HG02763 (cell line): ENCODE data around the gene TEX52.
"Not testable (repeated sequence)": the region's sequence is repeated elsewhere in the genome, so short reads cannot be mapped to it uniquely, and the experiment has no call there.

ENCODE experiments used
- ATAC-seq: cut with Tn5 transposase; IDR thresholded peaks from one replicate; pipeline ENCODE4 v1.9.1; 2021; ENCODE audit warnings: mild to moderate bottlenecking, moderate library complexity; ENCODE audit not compliant: unreplicated experiment

The TEX52 gene

DNA sequence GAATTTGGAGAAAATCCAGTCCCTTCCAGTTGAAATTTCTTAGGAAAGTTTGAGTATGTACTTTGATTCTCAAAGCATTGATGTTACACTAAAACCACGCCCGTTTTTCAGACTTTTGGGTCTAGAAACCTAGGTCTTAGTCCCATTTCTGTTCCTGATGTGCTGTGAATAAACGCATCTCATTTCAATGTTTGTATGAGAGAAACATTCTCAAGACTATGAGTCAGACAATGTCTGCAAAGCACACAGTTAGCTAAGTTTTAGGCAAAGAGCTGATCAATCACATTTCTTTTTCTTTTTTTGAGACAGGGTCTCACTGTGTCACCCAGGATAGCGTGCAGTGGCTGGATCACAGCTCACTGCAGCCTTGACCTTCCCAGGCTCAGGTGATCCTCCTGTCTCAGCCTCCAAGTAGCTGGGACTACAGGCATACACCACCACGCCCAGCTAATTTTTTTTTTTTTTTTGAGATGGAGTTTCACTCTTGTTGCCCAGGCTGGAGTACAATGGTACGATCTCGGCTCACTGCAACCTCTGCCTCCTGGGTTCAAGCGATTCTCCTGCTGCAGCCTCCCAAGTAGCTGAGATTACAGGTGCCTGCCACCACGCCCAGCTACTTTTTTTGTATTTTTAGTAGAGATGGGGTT, 12.3 kb upstream of the TEX52 start:
- ATAC-seq, result not testable (repeated sequence)

DNA sequence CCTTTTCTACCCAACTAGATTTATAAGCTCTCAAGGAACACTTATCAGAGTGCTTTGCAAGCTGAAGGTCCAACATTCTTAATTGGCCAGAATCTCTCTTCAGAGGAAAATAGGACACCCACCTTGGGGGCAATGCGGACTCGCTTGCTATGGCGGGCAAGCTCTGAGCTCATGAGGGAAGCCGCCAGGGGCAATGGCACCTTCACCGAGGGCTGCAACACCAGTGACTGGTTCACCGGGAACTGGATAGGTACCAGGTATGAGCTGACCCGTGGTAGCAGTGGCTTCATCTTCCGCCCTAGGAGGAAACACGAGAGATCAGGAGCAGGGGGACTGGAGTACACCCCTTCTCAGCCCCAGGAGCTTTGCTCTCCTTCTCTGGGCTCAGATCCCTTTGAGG, 7.4 kb upstream of the TEX52 start:
- ATAC-seq, result no peak

DNA sequence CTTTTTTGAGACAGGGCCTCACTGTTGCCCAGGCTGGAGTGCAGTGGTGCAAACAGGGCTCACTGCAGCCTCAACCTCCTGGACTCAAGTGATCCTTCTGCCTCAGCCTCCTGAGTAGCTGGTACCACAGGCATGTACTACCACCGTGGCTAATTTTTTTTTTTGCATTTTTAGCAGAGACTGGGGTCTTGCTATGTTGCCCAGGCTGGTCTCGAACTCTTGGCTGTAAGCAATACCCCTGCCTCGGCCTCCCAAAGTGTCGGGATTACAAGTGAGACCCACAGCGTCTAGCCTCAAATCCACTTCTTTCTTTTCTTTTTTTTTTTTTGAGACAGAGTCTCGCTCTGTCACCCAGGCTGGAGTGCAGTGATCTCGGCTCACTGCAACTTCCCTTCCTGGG, 6.6 kb upstream of the TEX52 start:
- not testable (repeated sequence) for ATAC-seq

DNA sequence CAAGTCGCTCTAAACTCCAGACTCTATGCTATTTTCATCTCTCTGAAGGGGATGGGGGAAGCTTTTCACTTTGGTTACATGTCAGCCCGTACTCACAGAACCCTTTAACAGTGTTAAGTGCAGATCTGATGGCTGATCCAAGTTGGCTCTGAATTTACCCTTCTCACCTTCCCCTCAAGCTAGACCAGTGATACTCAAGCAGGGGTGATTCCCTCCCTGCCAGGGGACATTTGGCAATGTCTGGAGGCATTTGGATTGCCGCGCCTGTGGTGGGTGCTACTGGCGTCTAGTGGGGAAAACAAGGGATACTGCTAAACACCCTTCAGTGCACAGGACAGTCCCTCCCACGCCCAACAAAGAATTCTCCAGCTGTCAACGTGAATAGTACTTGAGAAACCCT, 6.0 kb upstream of the TEX52 start:
- no peak for ATAC-seq

DNA sequence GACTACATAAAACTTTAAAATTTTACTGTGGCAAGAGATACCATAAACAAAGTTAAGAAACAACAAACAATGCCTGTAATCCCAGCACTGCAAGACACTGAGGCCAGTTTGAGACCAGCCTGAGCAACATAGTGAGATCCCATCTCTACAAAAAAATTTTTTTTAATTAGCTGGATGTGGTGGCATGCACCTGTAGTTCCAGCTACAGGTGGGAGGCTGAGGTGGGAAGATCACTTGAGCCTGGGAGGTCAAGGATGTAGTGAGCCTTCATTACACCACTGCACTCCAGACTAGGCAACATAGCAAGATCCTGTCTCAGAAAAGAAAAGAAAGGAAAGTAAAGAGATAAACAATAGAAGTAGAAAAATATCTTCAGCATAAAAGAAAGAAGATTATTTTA, 3.3 kb upstream of the TEX52 start:
- no peak for ATAC-seq

DNA sequence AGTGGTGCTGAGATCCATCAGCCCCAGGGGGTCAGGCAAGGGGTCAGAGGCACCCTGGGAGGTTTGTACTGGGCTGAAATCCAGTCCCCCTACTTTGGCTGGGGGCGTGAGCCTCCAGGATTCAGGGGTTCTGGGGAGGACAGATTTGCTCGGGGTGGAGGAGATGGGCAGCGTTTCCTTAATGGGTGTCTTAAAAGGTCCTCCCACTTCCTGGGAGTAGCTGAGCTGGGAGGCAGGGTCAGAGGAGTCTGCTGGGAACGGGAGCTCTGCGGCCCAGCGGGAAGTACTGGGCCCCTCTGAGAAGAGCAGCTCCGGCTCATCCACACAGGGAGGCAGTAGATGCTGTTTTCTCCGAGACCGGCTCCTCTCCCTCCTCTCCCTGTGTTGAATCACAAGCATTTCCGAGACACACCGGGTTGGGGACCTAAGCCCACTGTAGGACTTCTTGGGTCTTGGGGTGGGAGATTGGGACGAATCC, 2.1 kb upstream of the TEX52 start:
- no peak for ATAC-seq

DNA sequence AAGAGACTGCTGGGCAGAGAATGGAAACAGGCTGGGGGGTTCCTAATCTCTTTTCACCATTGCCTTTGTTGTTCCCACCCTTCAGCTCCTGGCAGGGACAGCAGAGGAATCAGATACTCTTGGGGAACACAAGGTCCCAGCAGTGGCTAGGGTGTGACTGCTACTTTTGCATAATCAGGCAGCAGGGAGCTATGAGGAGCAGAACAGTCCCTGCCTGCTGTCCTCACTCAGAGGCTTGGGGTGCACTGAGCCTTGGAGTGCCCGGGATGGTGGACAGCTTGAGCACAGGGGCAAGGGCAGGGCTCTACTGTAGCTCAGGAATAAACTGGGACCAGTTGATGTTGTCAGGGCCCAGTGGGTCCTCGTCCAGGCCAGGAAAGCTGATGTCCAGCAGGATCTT, 1.5 kb upstream of the TEX52 start:
- ATAC-seq, result no peak

DNA sequence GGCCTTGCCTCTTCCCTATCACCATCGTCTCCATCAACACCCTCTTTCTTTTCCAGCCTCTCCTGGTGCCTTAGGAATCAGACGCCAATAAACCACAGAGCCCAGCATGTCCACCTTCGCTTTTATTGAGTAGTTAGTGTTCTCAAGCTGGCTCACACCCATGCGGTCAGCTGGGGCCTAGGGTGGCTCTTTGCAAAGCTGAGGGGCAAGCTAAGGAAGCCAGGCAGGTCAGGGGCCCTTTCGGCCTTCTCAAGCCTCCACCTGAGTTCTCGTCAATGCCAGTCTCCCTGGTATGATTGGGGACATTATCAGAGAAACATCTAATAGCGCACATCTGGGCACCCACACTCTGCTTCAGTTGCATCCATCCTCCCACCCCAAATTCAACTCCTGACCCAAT, 737 bp upstream of the TEX52 start:
- ATAC-seq, result no peak

DNA sequence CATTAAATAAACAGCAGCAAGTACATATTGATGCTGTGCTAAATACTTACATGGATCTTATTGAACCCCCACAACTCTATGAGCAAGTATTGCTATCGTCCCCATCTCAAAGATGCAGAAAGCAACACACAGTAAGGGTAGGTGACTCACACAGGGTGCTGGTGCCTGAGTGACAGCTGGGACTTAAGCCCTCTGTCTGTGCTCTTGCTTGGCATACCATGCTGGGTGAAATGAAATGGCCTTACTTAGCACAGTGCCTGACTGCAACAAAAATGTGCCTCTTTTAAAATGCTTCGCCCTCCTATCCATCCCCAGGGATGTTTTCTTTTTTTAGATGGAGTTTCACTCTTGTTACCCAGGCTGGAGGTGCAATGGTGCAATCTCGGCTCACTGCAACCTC, 788 bp downstream of the TEX52 start:
- ATAC-seq, result no peak

DNA sequence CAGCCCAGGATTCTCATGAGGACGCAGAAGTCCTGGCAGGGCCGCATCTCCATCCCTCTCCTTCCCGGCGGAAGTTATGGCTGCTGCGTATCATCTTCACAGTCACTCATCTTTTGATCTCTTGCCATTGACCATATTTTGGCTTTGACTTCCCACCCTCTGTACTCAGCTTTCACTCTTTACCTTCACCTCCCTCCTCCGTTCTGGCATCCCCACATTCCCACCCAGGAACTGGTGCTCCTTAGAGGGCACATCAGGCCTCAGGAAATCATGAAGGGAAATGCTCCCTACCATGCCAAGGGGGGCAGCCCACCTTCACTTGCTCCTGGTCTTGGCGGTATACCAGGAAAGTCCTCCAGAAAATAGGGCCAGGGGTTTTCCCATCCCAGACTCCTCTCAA, 1.3 kb downstream of the TEX52 start:
- no peak for ATAC-seq

DNA sequence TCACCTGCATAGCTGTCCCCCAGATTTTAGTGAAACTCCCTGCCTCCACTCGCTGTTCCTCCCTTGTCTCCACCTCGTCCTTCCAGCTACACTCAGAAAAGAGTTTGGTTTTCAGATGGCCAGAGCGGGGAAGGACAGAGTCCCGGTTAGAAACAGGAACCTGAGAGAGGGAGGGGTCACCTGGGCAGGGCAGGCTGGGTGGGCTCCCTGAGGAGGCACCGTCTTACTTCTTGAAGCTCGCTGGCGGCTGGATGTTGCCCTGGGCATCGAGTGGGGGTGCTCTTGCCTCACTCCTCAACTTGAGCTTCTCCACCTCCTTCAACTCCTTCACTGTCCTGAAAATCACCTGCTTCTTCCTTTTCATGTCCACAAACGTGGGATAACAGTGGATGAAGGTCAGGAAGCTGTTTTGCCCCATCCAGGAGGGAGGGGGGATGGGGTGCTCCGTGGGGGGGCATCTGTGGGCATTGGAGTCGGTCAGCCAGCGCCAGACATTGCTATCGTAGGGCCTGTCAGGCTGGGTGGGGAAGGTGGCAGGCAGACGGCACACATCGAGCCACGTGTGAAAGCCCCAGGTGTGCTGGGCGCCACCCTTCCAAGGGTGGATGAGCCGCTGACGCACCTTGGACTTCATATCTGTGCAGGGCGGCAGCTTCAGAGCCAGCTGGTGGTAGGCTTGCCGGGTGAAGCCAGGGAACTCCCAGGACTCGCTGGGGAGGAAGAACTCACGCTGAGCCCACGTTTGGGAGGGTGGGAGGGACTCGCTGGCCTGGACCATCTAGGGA, 2.0 kb downstream of the TEX52 start:
- ATAC-seq, result no peak

DNA sequence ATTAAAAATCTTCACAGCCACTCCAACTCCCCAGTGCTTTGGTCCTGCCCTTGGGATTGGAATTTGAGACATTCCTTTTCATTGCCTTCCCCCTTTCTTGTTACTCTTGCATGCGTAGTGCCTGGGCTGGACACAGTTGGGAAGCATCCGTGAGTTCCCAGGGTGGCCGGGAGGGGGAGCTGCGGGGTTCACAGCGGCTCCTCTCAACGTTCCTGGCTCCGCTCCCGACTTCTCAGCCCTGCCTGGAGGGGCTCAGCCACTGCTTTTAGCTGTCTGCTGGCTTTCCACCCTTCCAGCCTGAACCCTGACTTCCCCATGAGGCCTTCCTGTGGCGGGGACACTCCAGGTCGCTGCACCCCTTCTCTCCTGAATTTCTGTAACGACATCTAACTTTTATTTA, 3.2 kb downstream of the TEX52 start:
- no peak for ATAC-seq

DNA sequence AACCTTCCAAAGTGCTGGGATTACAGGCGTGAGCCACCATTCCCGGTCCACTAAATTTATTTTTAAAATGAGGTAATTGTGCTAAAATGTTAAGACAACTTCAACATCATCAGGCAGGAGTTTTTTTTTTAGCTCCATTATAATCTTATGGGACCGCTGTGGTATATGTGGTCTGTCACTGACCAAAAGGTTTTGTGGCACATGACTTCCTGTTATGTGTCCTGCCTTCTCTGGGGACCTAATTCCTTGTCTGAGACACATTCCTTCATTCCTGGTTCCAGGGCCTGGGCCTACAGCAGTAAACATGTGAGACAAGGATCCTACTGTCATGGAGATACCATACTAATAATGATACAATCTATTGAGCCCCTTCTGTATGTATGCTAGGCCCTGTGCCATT, 4.9 kb downstream of the TEX52 start:
- ATAC-seq, result no peak

DNA sequence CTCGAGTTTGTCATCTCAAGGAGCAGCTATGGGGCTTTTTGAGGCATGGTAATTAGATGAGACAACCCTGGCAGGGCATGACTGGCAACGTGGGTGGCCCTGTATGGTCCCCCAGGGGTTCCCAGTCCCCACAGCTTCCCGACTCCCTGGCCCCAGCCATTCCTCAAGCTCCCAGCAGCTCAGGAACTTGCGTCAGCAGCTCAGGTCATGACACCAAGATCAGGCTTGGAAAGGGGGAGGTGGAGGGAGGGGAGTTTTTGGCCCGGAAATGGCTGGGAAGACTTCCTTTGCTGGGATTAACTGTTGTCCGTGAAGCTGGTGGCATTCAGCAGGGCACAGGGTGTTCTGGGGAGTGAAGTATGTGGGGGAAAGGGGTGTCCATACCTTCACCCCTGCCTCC, 11.6 kb downstream of the TEX52 start:
- no peak for ATAC-seq

DNA sequence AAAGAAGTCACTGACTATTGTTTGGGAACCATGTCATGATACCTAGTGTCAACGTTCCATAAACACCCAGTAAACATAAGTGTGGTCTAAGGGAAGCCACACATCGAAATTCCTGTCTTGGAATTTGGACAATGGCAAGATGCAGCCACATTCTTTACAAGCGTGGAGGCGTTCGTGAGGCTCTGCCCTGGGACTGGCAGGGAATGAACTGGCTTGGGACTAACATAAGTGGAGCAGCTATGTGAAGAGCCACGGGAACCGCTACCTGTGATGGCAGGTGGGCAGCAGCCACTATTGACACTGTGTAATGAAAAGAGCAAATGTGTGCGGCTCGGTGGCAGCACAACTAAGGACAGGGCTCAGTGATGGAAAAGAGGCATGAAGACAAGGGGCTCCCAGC, 12.1 kb downstream of the TEX52 start:
- ATAC-seq, result no peak

DNA sequence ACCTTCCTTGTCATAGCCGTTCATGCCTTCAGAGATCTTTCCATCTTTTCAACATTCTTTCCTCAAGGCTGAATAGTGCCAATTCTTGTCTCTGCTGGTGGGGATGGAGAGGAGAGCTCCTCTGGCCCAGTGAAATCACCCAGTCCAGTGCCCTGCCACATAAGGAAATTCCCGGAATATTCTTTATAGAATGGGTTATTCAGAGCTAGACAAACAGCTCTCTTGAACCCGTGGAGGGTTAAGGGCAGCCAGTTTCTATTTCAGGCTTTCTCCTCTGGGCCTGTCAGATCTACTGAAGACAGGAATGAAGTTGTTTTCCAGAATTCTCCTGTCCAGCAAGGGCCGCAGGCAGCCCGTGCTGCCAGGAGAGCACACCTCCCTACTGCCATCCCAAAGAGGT, 13.9 kb downstream of the TEX52 start:
- no peak for ATAC-seq

DNA sequence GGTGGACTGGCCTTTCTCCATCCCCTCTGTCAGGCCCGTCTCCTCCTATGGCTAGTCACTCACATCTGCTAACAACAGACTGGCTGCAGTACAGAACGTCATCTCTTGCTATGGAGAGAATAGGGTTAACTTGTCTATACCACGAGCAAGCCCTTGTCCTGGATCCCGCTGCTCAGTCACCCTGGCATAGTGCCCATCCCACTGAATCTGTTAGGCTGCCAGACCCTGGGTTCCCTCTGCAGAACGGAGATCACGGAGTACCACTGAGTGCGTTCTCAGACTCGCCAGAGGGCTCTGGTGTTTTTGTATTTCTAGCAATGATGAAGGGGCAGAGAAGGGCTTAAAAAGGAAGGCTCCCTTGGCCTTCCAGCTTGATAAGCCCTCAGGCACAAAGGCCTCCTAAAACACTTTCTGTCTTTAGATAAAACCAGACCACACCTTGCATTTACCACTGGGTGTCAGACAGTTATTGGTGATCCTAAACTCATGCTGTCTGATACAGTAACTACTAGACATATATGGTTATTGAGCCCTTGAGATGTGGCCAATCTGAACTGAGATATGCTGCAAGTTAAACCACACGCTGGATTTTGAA, 15.7 kb downstream of the TEX52 start:
- no peak for ATAC-seq

DNA sequence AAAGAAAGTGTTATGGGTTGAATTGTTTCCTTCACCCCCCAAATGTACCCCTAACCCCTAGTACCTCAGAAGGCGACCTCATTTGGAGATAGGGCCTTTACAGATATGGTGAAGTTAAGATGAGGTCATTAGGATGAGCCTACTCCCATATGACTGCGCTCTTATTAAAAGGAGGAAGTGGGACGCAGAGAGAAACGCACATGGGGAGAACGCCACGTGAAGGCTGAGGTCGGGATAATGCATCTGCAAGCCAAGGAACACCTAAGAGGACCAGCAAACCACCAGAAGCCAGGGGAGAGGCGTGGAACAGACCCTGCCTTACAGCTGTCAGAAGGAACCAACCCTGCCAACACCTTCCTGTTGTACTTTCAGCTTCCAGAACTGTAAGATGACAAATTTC, 20.3 kb downstream of the TEX52 start:
- no peak for ATAC-seq

DNA sequence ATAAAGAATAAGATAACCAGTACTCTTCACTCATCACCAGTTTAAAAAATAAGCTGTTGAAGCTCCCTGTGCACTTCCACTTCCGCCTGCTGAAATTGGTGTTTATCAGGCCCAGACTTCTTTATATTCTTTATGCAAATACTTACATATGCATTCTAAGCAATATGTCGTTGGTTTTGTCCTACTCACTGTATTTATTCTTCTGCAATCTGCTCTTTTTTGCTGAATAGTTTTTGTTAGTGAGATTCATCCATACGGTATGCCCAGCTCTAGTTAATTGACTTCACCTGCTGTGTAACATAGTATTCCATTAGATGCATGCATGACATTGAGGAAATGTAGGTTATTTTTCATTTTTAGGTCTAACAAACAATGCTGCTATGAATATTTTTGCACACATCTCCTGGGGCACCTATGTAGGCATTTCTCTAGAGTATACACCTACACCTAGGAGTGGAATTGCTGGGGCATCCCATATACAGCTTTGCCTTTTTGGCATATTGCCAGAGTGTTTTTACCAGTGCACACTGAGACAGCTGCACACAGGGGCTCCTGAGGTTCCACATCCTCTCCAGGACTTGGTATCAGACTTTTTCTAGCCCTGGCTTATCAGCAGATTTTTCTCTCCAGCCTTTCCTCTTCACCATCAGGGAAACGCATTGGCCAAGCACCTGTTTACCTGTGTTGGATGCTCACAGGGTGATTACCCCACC, 21.0 kb downstream of the TEX52 start:
- ATAC-seq, result no peak

DNA sequence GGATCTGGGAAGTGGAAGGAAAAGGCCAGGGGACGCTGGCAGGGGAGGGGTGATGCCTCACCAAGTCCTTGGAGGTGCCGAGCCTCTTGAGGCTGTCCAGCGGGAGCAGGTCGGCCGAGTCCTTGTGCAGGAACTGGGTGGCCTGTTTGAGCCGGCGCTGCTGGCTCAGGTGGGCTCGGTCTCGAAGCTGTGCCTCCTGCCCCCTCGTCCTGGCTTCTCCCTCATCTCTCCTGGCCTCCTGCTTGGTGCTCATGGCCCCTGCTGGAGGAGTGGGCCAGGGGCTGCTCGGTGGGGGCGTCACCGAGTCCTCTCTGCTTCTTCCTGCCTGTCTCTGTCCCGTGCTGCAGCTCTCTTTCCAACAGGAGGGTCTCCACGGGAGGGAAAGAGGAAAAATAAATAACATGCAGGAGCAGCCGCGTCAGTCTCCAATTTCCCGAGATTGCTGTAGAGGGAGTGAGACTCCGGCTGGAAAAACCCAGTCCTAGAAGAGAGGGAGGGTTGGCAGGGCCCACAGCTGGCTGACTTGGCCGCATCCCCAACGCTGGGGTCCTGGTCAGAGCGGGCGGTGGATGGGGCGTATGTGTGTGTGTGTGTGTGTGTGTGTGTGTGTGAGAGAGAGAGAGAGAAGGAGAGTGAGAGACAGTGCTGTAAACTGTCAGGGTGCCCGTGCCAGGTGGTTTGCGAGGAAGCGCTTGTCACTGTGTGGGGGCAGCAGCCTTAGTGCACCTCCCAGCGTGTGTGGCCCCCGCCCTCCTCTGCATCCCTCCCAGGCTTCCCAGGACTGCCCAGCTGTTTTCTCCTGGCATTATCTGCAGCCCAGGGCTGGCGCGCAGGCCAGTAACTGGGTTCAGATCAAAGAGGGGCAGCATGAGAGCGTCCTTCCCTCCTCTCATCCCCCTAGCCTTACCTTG, 22.0 kb downstream of the TEX52 start, which contains the start of gene NRIP2:
Gene NRIP2 (minus strand): TSS at position 455 of the 911 bp plus-strand sequence. CDS start 52 bp downstream, at position 403.
- ATAC-seq, result no peak
